ENCODE measurements around the gene PLEKHF1. TPM values are rescaled to one million over a fixed set of nuclear protein-coding genes. Genes with fewer than 3 reads are reported as not detected.

PLEKHF1 gene
- total RNA-seq, 4 donors from 2014 or later: 8.6 to 38.8 (median 14.2) TPM

DNA sequence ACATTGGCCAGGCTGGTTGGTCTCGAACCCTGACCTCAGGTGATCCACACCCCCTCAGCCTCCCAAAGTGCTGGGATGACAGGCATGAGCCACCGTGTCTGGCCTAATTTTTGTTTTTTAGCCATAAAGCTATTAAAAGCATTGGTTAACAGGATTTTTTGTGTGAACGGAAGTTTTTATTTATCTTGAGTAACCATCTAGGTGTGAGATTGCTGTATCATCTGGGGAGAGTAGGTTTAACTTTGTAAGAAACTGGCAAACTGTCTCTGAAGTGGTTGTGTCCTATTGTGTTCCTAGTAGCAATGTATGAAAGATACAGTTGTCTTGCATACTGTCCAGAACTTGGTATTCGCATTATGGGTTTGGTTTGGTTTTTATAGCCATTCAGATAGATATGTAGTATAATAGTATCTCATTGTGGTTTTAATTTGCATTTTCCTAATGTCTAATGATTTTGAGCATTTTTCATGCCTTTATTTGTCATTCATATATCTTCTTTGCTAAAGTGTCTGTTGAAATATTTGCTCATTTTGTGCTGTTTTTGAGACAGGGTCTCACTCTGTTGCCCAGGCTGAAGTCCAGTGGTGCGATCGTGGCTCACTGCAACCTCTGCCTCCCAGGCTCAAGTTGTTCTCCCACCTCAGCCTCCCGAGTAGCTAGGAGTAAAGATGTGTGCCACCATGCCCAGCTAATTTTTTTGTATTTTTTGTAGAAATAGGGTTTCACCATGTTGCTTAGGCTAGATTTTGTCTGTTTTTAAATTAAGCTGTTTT is 13.5 kb upstream of the PLEKHF1 start:
- no peaks in the 10 kb centered on the region for H3K4me1 ChIP-seq
- no peak overlapping the region for H3K27ac ChIP-seq
- peaks cover 9% of the 10 kb centered on the region for H3K27me3 ChIP-seq
- no peaks in the 10 kb centered on the region for H3K36me3 ChIP-seq
- WGBS, 2 donors (ENCODE audit: low coverage in 1 of 2): 81 to 83% methylated on average over 5 to 7 of the region's 7 CpGs
- in situ Hi-C loops (cut with MboI; ENCODE audit: low pct_ligation_motif_present in 1 of 4, low pct_unique_long_range_greater_than_20kb in 1 of 4, low sequenced_read_pairs in 3 of 4): no loop called here
- no peak for DNase-seq
- H3K9me3 ChIP-seq: no peaks in the 10 kb centered on the region
- H3K4me3 ChIP-seq: no peak overlapping the region
- intact Hi-C loops (cut with DNase I; ENCODE audit: low total_unique reads): no loop called here
- no peak for TF ChIP-seq POLR2A (IDR thresholded peaks at IDR 0.05)
- no peak for TF ChIP-seq CTCF (IDR thresholded peaks at IDR 0.05)
- TF ChIP-seq POLR2AphosphoS5 (IDR thresholded peaks at IDR 0.05): no peak

- Histone ChIP-seq H3K27ac (no peak overlapping the region), H3K27me3 (peaks cover 9% of the 10 kb centered on the region), H3K4me3 (no peak overlapping the region), H3K4me1 (no peaks in the 10 kb centered on the region), H3K36me3 (no peaks in the 10 kb centered on the region), H3K9me3 (no peaks in the 10 kb centered on the region)
- intact Hi-C loops (cut with DNase I; ENCODE audit: low total_unique reads) (no loop called here), in situ Hi-C loops (cut with MboI; ENCODE audit: low pct_ligation_motif_present in 1 of 4, low pct_unique_long_range_greater_than_20kb in 1 of 4, low sequenced_read_pairs in 3 of 4) (no loop called here)
- WGBS, 2 donors (ENCODE audit: low coverage in 1 of 2): 82 to 100% methylated on average over 3 to 5 of the region's 5 CpGs
- TF ChIP-seq POLR2AphosphoS5 (IDR thresholded peaks at IDR 0.05): no peak
- TF ChIP-seq POLR2A (IDR thresholded peaks at IDR 0.05): no peak
- TF ChIP-seq CTCF (IDR thresholded peaks at IDR 0.05): no peak
- no peak for TF ChIP-seq EP300 (IDR thresholded peaks at IDR 0.05; ENCODE audit: low read depth)
- no peak for DNase-seq
Measured at GRCh38 chr19:29653398-29653797, 11.9 kb upstream of the PLEKHF1 start.

- 74% methylated on average over 4 of the region's 4 CpGs; no CpG with 5 or more reads in 1 of the 2 donors for WGBS, 2 donors (ENCODE audit: low coverage in 1 of 2)
- intact Hi-C loops (cut with DNase I; ENCODE audit: low total_unique reads): no loop called here
- H3K27ac ChIP-seq: no peak overlapping the region
- TF ChIP-seq EP300 (IDR thresholded peaks at IDR 0.05; ENCODE audit: low read depth) (no peak), POLR2AphosphoS5 (IDR thresholded peaks at IDR 0.05) (no peak), CTCF (IDR thresholded peaks at IDR 0.05) (no peak), POLR2A (IDR thresholded peaks at IDR 0.05) (no peak)
- no peaks in the 10 kb centered on the region for H3K9me3 ChIP-seq
- in situ Hi-C loops (cut with MboI; ENCODE audit: low pct_ligation_motif_present in 1 of 4, low pct_unique_long_range_greater_than_20kb in 1 of 4, low sequenced_read_pairs in 3 of 4): no loop called here
- H3K4me3 ChIP-seq: no peak overlapping the region
- H3K27me3 ChIP-seq: peaks cover 9% of the 10 kb centered on the region
- no peaks in the 10 kb centered on the region for H3K4me1 ChIP-seq
- H3K36me3 ChIP-seq: no peaks in the 10 kb centered on the region
- no peak for DNase-seq
Measured at GRCh38 chr19:29655648-29656335, 9.5 kb upstream of the PLEKHF1 start.

DNA sequence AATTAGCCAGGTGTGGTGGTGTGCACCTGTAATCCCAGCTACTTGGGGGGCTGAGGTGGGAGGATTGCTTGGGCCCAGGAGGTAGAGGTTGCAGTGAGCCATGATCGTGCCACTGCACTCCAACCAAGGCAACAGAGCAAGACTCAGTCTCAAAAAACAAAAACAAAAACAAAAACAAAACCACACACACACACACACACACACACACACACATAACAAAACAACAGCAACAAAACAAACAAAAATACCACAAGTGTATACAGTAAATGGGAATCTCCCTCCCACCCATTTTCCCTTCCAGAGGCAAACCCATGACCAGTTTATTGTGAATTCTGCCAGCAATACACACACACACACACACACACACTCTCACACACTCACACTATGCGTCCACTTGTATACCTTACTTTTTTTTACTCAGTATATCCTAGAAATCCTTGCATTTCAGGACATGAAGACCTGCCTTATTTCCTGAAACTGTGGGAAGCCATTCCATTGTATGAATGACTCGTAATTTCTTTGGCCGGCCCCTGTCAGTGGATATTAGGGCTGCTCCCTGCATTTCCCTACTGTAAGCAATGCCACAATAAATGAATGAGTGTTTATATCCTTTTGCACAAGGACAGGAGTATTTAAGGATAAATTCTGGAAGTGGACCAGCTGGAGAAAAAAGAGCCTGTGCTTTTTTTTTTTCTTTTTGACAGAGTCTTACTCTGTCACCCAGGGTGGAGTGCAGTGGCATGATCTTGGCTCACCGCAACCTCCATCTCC is 6.9 kb upstream of the PLEKHF1 start:
- 71 to 76% methylated on average over 5 of the region's 5 CpGs for WGBS, 2 donors (ENCODE audit: low coverage in 1 of 2)
- Histone ChIP-seq H3K27me3 (no peaks in the 10 kb centered on the region), H3K36me3 (no peaks in the 10 kb centered on the region), H3K4me1 (peaks cover 0 to 21% (median 15%) of the 10 kb centered on the region in 4 donors), H3K27ac (no peak overlapping the region), H3K4me3 (no peak overlapping the region), H3K9me3 (no peaks in the 10 kb centered on the region)
- no peak for TF ChIP-seq POLR2AphosphoS5 (IDR thresholded peaks at IDR 0.05)
- no peak for TF ChIP-seq POLR2A (IDR thresholded peaks at IDR 0.05)
- no peak for TF ChIP-seq EP300 (IDR thresholded peaks at IDR 0.05; ENCODE audit: low read depth)
- TF ChIP-seq CTCF (IDR thresholded peaks at IDR 0.05): no peak
- no peak for DNase-seq
- intact Hi-C loops (cut with DNase I; ENCODE audit: low total_unique reads) (no loop called here), in situ Hi-C loops (cut with MboI; ENCODE audit: low pct_ligation_motif_present in 1 of 4, low pct_unique_long_range_greater_than_20kb in 1 of 4, low sequenced_read_pairs in 3 of 4) (no loop called here)
